Endodermal cell (in vitro differentiated cells): Measurements from ENCODE around the gene USP2. TPM values are rescaled to one million over a fixed set of nuclear protein-coding genes. Genes with fewer than 3 reads are reported as not detected.

Experiments used
- DNase-seq: peaks from one replicate; pipeline ENCODE4 v3.0.0-alpha.2; 2017
- H3K27ac ChIP-seq: 2 replicates; pipeline ENCODE4 v1.5.1; 2013; ENCODE audit warnings: mild to moderate bottlenecking, low read depth, low read length, moderate library complexity
- H3K27me3 ChIP-seq: 2 replicates; pipeline ENCODE4 v1.6.1; 2013; ENCODE audit warnings: mild to moderate bottlenecking, low read length, moderate library complexity; ENCODE audit not compliant: insufficient read depth, control insufficient read depth, poor library complexity, severe bottlenecking
- H3K36me3 ChIP-seq: 2 replicates; pipeline ENCODE4 v1.7.0; 2013; ENCODE audit warnings: mild to moderate bottlenecking, low read length, moderate library complexity; ENCODE audit not compliant: control insufficient read depth, insufficient read depth
- H3K4me1 ChIP-seq: one replicate; pipeline ENCODE4 v1.7.0; 2013; ENCODE audit warnings: low read length; ENCODE audit not compliant: control insufficient read depth, insufficient read depth
- H3K4me3 ChIP-seq: 2 replicates; pipeline ENCODE4 v1.5.1; 2013; ENCODE audit warnings: mild to moderate bottlenecking, low read length, moderate library complexity
- H3K9ac ChIP-seq: 2 replicates; pipeline ENCODE4 v1.6.1; 2013; ENCODE audit warnings: mild to moderate bottlenecking, low read length, moderate library complexity; ENCODE audit not compliant: poor library complexity, severe bottlenecking; ENCODE audit errors: extremely low read depth
- H3K9me3 ChIP-seq: 2 replicates; pipeline ENCODE4 v1.6.1; 2013; ENCODE audit warnings: mild to moderate bottlenecking, low read length, moderate library complexity; ENCODE audit not compliant: control insufficient read depth
- H3K27ac Mint-ChIP-seq: 2 replicates; pipeline ENCODE4 v1.8.0; 2020; ENCODE audit warnings: mixed read lengths
- H3K27me3 Mint-ChIP-seq: 2 replicates; pipeline ENCODE4 v1.8.0; 2021; ENCODE audit warnings: mild to moderate bottlenecking, mixed read lengths; ENCODE audit not compliant: insufficient read depth
- H3K36me3 Mint-ChIP-seq: 2 replicates; pipeline ENCODE4 v1.8.0; 2020; ENCODE audit warnings: low read depth, mixed read lengths
- H3K4me1 Mint-ChIP-seq: 2 replicates; pipeline ENCODE4 v1.8.0; 2020; ENCODE audit warnings: mixed read lengths
- H3K4me3 Mint-ChIP-seq: 2 replicates; pipeline ENCODE4 v1.8.0; 2020; ENCODE audit warnings: mild to moderate bottlenecking, moderate library complexity, mixed read lengths
- H3K9me3 Mint-ChIP-seq: 2 replicates; pipeline ENCODE4 v1.8.0; 2020; ENCODE audit warnings: mild to moderate bottlenecking, mixed read lengths
- whole genome bisulfite sequencing, 2 experiments: methylation state at CpG; one replicate each; pipeline versions ENCODE4 v1.1.5 to v1.1.7; 2013; ENCODE audit warnings: missing lambda C conversion rate in 2 of 2, mixed read lengths in 1 of 2; ENCODE audit not compliant: insufficient coverage in 1 of 2, insufficient read length in 1 of 2; 5-methylcytosine and 5-hydroxymethylcytosine counted together
- total RNA-seq, 2 donors: library from RNA; stranded (reverse); fragmentation: NEBNext Ultra II Directional in 1 of 2; extraction: Animal tissue kit (Norgen Biotek cat#: 25700) in 1 of 2; gene quantifications; 2 replicates in 1 of 2; 3 replicates in 1 of 2; pipeline ENCODE4 v1.2.1, GENCODE V29; 2021
- TF ChIP-seq, protein P1 (sequence below): fragments of 200-600 bp; sonication (generic); conservative IDR thresholded peaks from 2 replicates; pipeline ENCODE4 v1.5.0; 2021; ENCODE audit warnings: antibody characterized with exemption, mild to moderate bottlenecking

The USP2 gene
- total RNA-seq, 2 donors from 2014 or later: 17.8 to 21.1 TPM

DNA sequence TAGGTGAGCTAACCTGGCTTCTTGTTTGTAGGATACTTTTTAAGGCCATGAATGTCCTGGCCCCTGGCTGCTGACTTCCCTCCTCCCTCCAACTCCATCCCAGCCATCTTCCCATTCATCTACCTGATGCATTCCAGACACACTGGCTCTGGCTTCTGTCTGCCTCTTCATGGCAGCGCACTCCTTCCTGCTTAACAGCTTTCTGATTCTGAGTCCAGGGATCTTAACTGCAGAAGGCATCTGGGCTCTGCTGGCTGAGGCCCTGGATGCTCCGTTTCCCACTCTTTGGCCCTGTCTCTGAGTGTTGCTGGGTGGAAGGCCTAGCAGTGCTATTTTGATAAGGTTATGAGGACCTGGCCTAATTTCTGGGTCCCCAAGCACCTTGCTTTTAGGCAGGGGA lies 43.3 kb upstream of the USP2 start:
- H3K9me3 Mint-ChIP-seq: peaks cover 18% of the 10 kb centered on the region
- no peaks in the 10 kb centered on the region for H3K36me3 ChIP-seq
- no peaks in the 10 kb centered on the region for H3K4me1 ChIP-seq
- no peak overlapping the region for H3K27ac Mint-ChIP-seq
- no peak overlapping the region for H3K27ac ChIP-seq
- H3K9ac ChIP-seq: no peak overlapping the region
- H3K4me3 ChIP-seq: no peak overlapping the region
- peaks cover 44% of the 10 kb centered on the region for H3K27me3 Mint-ChIP-seq
- no peak overlapping the region for H3K4me3 Mint-ChIP-seq
- H3K4me1 Mint-ChIP-seq: peaks cover 9% of the 10 kb centered on the region
- WGBS, 2 experiments: 90 to 100% methylated on average over 1 to 2 of the region's 2 CpGs
- H3K9me3 ChIP-seq: no peaks in the 10 kb centered on the region
- H3K36me3 Mint-ChIP-seq: no peaks in the 10 kb centered on the region
- DNase-seq: no peak
- TF ChIP-seq, protein P1, sequence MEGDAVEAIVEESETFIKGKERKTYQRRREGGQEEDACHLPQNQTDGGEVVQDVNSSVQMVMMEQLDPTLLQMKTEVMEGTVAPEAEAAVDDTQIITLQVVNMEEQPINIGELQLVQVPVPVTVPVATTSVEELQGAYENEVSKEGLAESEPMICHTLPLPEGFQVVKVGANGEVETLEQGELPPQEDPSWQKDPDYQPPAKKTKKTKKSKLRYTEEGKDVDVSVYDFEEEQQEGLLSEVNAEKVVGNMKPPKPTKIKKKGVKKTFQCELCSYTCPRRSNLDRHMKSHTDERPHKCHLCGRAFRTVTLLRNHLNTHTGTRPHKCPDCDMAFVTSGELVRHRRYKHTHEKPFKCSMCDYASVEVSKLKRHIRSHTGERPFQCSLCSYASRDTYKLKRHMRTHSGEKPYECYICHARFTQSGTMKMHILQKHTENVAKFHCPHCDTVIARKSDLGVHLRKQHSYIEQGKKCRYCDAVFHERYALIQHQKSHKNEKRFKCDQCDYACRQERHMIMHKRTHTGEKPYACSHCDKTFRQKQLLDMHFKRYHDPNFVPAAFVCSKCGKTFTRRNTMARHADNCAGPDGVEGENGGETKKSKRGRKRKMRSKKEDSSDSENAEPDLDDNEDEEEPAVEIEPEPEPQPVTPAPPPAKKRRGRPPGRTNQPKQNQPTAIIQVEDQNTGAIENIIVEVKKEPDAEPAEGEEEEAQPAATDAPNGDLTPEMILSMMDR: no peak
- H3K27me3 ChIP-seq: peaks cover 37% of the 10 kb centered on the region

DNA sequence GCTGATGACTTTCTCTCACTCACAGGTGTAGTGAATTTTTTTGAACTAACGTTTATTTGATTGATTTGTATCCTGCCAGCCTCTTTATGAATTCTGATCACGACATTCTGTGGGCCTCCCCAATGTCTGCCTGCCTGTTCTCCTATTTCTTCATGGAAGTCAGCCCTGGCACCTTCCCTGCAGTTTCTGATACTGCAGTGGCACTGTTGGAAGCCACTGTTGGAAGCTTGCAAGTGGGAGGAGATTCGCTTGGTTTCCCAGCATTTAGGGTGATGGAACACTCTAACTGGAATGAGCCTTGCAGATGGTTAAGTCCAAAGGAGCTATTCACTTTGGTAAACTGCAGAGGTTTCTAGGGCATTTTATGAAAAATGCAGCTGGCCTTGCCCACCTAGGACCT lies 42.8 kb upstream of the USP2 start:
- H3K9me3 Mint-ChIP-seq: peaks cover 18% of the 10 kb centered on the region
- H3K27me3 ChIP-seq: peaks cover 37% of the 10 kb centered on the region
- H3K36me3 Mint-ChIP-seq: peaks cover 4% of the 10 kb centered on the region
- H3K4me1 ChIP-seq: no peaks in the 10 kb centered on the region
- peaks cover 41% of the 10 kb centered on the region for H3K27me3 Mint-ChIP-seq
- TF ChIP-seq, protein P1: no peak
- H3K4me1 Mint-ChIP-seq: peaks cover 9% of the 10 kb centered on the region
- DNase-seq: no peak
- H3K36me3 ChIP-seq: no peaks in the 10 kb centered on the region
- no peak overlapping the region for H3K9ac ChIP-seq
- WGBS, 2 experiments: 90 to 92% methylated on average over 3 of the region's 3 CpGs
- no peak overlapping the region for H3K4me3 ChIP-seq
- H3K27ac ChIP-seq: no peak overlapping the region
- H3K27ac Mint-ChIP-seq: no peak overlapping the region
- H3K9me3 ChIP-seq: no peaks in the 10 kb centered on the region
- no peak overlapping the region for H3K4me3 Mint-ChIP-seq

- Mint-ChIP-seq H3K36me3 (peaks cover 7% of the 10 kb centered on the region), H3K27ac (no peak overlapping the region), H3K4me3 (peak overlapping the region; percentile 75), H3K4me1 (peaks cover 9% of the 10 kb centered on the region), H3K9me3 (peaks cover 18% of the 10 kb centered on the region), H3K27me3 (peaks cover 41% of the 10 kb centered on the region)
- Histone ChIP-seq H3K9ac (no peak overlapping the region), H3K27ac (no peak overlapping the region), H3K9me3 (no peaks in the 10 kb centered on the region), H3K36me3 (no peaks in the 10 kb centered on the region), H3K27me3 (peaks cover 37% of the 10 kb centered on the region), H3K4me1 (no peaks in the 10 kb centered on the region), H3K4me3 (no peak overlapping the region)
- TF ChIP-seq, protein P1: no peak
- no peak for DNase-seq
- 76 to 89% methylated on average over 8 to 14 of the region's 14 CpGs for WGBS, 2 experiments
Observed at GRCh38 chr11:119423509-119424254, 42.2 kb upstream of the USP2 start.
